Measurements from ENCODE around the gene APC. TPM values are rescaled to one million over a fixed set of nuclear protein-coding genes. Genes with fewer than 3 reads are reported as not detected.

APC gene
- total and polyA plus RNA-seq, 2 of the 8 experiments (the other 6 are each of a cell fraction or from before 2014, with no cell fraction given), result 6.8 to 41.9 TPM

DNA sequence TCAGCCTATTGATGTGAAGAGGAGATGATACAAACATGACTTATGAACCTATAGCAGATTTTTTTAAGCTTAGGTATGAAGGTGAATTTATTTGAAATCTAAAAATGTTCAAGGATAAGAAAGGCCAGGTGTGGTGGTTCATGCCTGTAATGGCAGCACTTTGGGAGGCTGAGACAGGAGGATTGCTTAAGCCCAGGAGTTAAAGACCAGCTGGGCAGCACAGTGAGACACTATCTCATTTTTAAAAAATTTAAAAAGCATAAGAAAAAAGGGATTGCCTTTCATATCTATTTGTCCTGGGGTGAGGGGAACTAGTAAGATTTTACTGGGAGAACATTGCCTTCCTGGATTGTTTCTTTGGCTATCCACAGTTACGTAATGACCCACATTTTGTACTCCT lies 82.6 kb downstream of the APC start (continued):
- TF ChIP-seq SAP30 (IDR thresholded peaks at IDR 0.05; ENCODE audit: insufficient read depth, insufficient replicate concordance, low read length) (no peak), POLR2A (IDR thresholded peaks at IDR 0.05; ENCODE audit: control extremely low read depth in 1 of 2, low read depth in 2 of 2, low read length in 2 of 2) (no peak)
- TF ChIP-seq, protein P1, sequence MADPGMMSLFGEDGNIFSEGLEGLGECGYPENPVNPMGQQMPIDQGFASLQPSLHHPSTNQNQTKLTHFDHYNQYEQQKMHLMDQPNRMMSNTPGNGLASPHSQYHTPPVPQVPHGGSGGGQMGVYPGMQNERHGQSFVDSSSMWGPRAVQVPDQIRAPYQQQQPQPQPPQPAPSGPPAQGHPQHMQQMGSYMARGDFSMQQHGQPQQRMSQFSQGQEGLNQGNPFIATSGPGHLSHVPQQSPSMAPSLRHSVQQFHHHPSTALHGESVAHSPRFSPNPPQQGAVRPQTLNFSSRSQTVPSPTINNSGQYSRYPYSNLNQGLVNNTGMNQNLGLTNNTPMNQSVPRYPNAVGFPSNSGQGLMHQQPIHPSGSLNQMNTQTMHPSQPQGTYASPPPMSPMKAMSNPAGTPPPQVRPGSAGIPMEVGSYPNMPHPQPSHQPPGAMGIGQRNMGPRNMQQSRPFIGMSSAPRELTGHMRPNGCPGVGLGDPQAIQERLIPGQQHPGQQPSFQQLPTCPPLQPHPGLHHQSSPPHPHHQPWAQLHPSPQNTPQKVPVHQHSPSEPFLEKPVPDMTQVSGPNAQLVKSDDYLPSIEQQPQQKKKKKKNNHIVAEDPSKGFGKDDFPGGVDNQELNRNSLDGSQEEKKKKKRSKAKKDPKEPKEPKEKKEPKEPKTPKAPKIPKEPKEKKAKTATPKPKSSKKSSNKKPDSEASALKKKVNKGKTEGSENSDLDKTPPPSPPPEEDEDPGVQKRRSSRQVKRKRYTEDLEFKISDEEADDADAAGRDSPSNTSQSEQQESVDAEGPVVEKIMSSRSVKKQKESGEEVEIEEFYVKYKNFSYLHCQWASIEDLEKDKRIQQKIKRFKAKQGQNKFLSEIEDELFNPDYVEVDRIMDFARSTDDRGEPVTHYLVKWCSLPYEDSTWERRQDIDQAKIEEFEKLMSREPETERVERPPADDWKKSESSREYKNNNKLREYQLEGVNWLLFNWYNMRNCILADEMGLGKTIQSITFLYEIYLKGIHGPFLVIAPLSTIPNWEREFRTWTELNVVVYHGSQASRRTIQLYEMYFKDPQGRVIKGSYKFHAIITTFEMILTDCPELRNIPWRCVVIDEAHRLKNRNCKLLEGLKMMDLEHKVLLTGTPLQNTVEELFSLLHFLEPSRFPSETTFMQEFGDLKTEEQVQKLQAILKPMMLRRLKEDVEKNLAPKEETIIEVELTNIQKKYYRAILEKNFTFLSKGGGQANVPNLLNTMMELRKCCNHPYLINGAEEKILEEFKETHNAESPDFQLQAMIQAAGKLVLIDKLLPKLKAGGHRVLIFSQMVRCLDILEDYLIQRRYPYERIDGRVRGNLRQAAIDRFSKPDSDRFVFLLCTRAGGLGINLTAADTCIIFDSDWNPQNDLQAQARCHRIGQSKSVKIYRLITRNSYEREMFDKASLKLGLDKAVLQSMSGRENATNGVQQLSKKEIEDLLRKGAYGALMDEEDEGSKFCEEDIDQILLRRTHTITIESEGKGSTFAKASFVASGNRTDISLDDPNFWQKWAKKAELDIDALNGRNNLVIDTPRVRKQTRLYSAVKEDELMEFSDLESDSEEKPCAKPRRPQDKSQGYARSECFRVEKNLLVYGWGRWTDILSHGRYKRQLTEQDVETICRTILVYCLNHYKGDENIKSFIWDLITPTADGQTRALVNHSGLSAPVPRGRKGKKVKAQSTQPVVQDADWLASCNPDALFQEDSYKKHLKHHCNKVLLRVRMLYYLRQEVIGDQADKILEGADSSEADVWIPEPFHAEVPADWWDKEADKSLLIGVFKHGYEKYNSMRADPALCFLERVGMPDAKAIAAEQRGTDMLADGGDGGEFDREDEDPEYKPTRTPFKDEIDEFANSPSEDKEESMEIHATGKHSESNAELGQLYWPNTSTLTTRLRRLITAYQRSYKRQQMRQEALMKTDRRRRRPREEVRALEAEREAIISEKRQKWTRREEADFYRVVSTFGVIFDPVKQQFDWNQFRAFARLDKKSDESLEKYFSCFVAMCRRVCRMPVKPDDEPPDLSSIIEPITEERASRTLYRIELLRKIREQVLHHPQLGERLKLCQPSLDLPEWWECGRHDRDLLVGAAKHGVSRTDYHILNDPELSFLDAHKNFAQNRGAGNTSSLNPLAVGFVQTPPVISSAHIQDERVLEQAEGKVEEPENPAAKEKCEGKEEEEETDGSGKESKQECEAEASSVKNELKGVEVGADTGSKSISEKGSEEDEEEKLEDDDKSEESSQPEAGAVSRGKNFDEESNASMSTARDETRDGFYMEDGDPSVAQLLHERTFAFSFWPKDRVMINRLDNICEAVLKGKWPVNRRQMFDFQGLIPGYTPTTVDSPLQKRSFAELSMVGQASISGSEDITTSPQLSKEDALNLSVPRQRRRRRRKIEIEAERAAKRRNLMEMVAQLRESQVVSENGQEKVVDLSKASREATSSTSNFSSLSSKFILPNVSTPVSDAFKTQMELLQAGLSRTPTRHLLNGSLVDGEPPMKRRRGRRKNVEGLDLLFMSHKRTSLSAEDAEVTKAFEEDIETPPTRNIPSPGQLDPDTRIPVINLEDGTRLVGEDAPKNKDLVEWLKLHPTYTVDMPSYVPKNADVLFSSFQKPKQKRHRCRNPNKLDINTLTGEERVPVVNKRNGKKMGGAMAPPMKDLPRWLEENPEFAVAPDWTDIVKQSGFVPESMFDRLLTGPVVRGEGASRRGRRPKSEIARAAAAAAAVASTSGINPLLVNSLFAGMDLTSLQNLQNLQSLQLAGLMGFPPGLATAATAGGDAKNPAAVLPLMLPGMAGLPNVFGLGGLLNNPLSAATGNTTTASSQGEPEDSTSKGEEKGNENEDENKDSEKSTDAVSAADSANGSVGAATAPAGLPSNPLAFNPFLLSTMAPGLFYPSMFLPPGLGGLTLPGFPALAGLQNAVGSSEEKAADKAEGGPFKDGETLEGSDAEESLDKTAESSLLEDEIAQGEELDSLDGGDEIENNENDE (IDR thresholded peaks at IDR 0.05; ENCODE audit: insufficient replicate concordance, low read length), result no peak
